GM21367 (cell line): ENCODE measurements around the gene TMEM266.

Experiments
- ATAC-seq: cut with Tn5 transposase; IDR thresholded peaks from one replicate; pipeline ENCODE4 v1.9.1; 2021; ENCODE audit not compliant: unreplicated experiment

TMEM266 gene

DNA sequence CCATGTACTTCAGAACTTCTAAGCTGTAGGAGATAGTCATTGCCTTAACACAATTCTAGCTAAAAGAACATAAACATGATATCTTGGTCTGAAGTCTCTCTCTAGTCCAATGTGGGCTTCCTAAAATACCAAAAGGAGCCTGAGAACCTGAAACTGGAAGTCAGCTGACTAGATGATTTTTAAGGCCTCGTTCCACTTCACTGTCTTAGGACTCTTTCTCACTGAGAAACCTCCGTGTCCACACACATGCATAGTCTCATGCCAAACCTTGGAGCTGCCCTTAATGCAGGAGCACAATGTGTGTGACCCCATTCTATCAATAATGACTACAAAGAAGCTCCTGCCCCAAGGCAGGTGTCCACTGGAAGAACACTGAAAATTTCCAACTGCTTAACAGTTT lies 163.7 kb downstream of the TMEM266 start:
- no peak for ATAC-seq

DNA sequence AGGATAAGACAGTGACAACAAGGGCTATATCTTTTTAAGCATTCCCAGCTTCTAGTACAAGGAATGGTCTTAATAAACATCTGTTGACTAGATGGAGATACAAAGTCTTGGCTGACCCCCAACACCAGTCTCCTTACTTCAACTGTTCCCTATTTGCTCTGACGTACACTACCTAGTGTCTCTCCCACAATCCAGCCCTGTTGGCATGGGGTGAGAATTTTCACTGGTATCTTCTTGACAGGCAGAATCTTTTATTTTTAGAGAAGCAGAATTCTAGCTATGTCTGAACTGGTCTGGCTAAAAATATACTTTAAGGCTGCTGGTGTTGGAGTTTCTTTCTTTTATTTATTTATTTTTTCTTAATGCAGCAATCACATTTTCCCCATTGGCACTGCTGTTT lies 169.5 kb downstream of the TMEM266 start:
- ATAC-seq: no peak

DNA sequence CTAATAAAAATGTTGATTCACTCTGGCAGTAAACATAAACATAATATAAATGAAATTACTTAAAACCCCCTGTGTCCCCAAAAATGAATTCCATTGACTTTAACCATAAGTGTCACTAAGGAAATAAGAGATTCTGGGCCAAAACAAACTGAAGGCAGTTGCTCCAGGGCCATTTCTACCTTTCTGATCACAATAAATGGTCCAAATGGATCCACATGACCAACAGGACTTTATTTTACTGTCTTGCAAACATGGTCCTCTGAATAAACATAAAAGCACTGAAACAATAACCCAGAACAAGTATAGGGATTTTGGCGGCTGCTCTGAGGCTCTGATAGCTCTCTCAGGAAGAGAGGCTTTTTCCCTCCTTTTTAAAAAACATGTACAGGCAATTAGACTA lies 174.1 kb downstream of the TMEM266 start:
- ATAC-seq: no peak

DNA sequence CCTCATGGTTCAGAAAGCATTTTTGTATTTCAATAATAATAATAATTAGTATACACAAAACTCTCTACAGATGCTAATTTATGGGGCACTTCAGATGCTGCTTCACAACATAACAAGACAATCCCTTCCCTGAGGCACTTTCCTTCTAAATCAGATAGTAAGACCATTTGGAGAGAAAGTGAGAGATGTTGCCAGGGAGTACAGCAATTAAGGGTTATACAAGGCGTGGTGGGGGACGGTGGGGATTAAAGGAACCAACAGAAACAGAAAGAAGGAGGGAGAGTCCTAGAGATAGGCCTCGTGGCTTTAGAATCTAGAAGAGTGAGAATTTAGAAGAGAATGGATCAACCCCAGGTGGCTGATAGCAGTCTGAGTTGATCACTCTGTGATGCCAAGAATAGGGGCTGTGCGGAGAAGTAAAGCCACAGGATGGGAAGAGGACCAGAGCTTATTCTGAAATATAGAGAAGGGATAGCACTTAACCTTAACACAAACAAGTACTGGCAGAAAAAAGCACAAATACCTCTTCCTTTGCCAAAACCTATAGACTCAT lies 174.6 kb downstream of the TMEM266 start:
- no peak for ATAC-seq

DNA sequence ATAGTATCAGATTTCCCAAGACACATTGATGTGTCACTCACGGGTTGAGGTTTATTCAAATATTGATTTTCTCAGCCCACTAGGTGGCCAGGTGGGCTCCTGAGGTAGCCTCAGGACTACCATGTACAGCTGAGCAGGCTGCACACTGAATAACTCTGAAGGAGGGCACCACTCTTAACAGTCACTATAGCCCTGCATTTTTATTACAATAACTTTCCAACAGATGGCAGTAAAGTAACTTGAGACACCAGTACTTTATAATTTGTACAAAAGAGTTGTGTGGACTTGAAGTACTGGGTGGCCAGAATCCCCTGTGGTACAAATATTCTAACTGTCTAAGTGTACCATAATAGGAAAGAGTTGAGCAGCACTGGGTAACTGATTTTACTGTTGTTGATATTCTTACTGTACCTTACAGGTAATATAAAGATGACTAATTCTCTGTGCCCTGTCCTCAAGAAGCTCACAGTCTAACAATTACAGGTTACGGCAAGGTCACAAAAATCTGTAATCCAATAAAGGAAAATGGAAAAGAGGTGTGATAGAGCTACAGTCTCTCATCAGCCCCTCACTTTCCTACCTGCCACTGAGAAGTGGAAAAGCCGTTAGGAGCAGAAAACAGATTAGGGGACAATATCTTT lies 175.5 kb downstream of the TMEM266 start:
- ATAC-seq: no peak

DNA sequence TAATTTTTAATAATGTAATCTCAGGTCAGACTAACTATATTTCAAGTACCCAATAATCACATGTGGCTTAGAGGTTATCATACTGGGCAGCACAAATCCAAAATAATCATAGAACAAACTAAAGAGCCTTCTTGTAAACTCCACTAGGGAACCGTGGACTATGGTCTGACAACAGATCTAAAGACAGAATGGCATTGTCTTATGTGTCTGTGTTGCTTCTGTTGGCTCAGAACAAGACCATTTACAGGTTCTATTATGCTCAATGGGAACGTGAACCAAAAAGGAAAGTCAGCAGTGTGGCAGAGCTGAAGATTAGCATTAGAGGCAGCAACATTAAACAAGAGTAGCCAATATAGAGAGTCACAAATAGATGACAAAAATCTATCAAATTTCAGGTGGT lies 176.6 kb downstream of the TMEM266 start:
- no peak for ATAC-seq

DNA sequence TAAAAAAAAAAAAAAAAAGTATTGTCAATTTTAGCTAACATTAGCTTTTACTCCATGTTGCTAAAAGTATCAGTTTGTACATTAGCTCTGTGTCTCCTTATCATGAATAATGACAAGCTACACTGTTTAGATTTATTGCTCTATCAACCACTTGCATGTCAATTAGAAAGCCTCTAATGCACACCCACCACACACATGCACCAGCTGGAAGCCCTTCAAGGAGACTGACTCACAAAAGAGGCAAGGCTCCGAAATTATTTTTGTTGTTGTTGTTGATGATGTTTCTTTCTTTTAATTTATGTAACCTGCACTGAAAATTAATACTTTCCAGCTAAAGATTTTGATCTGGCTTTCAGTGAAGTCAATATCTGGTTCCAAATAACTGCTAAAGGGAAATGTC lies 180.0 kb downstream of the TMEM266 start:
- ATAC-seq: no peak

DNA sequence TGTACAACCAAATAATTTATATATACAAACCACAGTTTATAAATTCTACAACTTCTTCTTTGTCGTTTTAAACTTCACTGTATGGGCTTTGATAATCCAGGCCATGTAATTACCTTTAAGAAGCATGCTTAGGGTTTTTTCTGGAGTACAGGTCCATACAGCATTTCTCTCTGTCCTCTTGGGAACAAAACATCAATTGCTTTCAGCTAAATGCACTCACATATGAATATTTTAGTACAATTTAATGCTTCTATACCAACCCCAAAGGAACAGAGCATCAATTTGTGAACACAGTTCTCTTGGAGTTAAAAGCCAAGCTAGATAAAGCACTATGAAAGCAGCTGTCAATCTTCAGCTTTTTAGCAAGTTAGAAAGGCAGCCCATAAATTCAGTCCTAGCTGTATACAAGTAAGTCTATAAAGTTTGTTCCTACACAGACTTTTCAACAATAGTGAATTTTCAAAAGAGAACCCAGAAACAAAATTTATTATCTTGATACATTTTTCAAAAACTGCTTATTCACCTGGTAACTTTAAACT lies 185.4 kb downstream of the TMEM266 start:
- no peak for ATAC-seq

DNA sequence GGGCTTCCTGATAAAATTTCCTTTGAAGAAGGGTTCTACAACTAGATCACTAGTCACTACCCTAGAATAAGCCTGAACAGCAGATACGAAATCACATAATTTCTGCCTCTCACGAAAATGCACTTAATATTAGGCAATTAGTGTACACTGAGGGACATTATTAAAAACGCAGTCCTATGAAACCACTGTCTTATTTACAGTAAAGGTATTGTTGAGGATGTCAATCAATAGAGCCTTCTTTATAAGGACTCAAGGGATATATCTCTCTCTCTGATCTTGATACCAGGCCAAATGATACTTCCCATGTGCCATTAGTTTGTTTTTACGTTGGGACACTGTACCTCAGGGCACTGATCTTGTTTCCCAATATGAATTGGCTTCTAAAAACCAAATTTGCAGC lies 191.9 kb downstream of the TMEM266 start:
- ATAC-seq: no peak

DNA sequence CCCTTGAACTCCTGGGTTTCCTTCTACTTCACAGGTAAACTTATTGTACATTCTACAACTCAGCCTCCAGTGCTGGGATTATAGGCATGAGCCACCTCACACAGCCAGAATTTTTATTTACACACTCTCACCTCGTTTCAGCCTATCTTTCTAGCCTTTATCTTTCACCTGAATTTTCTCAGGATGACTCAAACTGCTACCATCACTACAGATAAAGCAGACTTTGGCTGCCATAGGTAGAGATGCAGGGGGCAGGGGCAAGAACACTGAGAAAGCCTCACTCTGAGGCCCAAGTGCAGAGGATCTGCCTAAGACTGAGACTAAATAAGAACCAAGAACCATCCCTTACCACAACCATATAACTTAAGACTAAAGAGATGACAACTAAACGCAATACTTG lies 192.5 kb downstream of the TMEM266 start:
- ATAC-seq: no peak

DNA sequence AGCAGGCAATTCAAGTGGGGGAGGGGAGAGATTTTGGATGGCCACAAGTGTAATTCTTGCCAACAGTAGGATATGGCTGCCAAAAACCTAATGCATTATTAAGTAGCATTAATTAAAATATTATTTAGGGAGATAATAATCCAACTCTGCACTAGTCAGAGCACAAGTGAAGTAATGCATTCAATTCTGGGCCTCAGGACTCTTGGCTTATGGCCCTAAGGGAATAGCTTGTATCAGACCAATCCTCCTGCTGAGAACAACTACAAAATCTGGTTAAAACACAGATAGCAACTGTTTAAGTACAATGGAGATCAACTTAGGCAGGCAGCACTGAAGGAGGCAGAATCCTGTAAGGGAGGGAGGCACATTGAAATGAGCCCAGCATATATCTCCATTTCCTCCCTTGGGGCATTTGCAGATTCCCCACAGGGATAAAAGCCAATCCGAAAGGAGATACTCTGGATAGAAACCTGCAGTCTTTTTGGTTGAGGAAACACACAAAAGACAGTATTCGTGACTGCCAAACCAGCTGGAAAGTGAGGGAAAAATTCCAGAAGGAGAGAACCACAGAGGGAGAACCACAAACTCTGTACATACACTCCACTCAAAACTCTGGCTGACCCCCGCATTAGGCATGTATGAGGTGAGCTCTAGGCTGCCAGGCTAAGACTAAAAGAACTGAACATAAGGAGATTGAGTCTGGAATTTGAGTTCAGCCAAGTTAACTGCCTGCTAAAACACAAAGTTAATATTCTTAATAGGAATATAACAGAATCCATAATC lies 194.1 kb downstream of the TMEM266 start:
- no peak for ATAC-seq
